ENCODE measurements around the gene NPW. TPM values are rescaled to one million over a fixed set of nuclear protein-coding genes. Genes with fewer than 3 reads are reported as not detected.
A peak's percentile ranks its signal among the peaks of the same experiment; 100 is the strongest.

Gene NPW
- total RNA-seq, 1 donor from 2014 or later, result not detected

- peaks cover 6 to 9% (median 7%) of the 10 kb centered on the region in 3 donors for H3K36me3 ChIP-seq (ENCODE audit: control insufficient read depth in 3 of 3, insufficient read depth in 3 of 3, low read length in 3 of 3)
- H3K27ac ChIP-seq (ENCODE audit: low read depth, low read length), result no peak overlapping the region
- H3K4me3 ChIP-seq (ENCODE audit: low read length in 3 of 3), result peak overlapping the region; percentile 75 to 88 (median 85)
- no peaks in the 10 kb centered on the region for H3K27me3 ChIP-seq (ENCODE audit: control insufficient read depth in 3 of 3, insufficient read depth in 3 of 3, low read length in 3 of 3)
- peak overlapping the region; percentile 57 to 88 (median 60) for H3K9ac ChIP-seq (ENCODE audit: low read depth in 1 of 3, low read length in 3 of 3)
- H3K4me1 ChIP-seq (ENCODE audit: control insufficient read depth in 3 of 3, insufficient read depth in 3 of 3, low read length in 3 of 3), result peaks cover 23 to 51% (median 42%) of the 10 kb centered on the region in 3 donors
- no peaks in the 10 kb centered on the region for H3K9me3 ChIP-seq (ENCODE audit: control insufficient read depth in 3 of 3, low read length in 3 of 3)
These were observed 27.3 kb downstream of the NPW start for GRCh38 chr16:2046893-2047329.

- Histone ChIP-seq H3K36me3 (ENCODE audit: control insufficient read depth in 3 of 3, insufficient read depth in 3 of 3, low read length in 3 of 3) (peaks cover 9 to 13% (median 12%) of the 10 kb centered on the region in 3 donors), H3K9ac (ENCODE audit: low read depth in 1 of 3, low read length in 3 of 3) (peak within 1 kb of the TSS; percentile 77 to 88 (median 86)), H3K27me3 (ENCODE audit: control insufficient read depth in 3 of 3, insufficient read depth in 3 of 3, low read length in 3 of 3) (no peaks in the 10 kb centered on the region), H3K4me1 (ENCODE audit: control insufficient read depth in 3 of 3, insufficient read depth in 3 of 3, low read length in 3 of 3) (peaks cover 23 to 46% (median 36%) of the 10 kb centered on the region in 3 donors), H3K4me3 (ENCODE audit: low read length in 3 of 3) (peak within 1 kb of the TSS; percentile 75 to 88 (median 85)), H3K27ac (ENCODE audit: low read depth, low read length) (peak within 1 kb of the TSS; percentile 25), H3K9me3 (ENCODE audit: control insufficient read depth in 3 of 3, low read length in 3 of 3) (no peaks in the 10 kb centered on the region)
These were observed 27.9 kb downstream of the NPW start, which contains the start of the genes NTHL1 and TSC2 for GRCh38 chr16:2047330-2048115. TSS of gene NTHL1 (minus strand) at chr16:2047834. CDS start at chr16:2047823, 11 bp downstream. TSS of gene TSC2 (plus strand) at chr16:2047985. CDS start at chr16:2048616, 631 bp downstream.

- peaks cover 15 to 19% (median 18%) of the 10 kb centered on the region in 3 donors for H3K36me3 ChIP-seq (ENCODE audit: control insufficient read depth in 3 of 3, insufficient read depth in 3 of 3, low read length in 3 of 3)
- H3K4me1 ChIP-seq (ENCODE audit: control insufficient read depth in 3 of 3, insufficient read depth in 3 of 3, low read length in 3 of 3), result peaks cover 23 to 44% (median 34%) of the 10 kb centered on the region in 3 donors
- peak overlapping the region; percentile 25 for H3K27ac ChIP-seq (ENCODE audit: low read depth, low read length)
- peak overlapping the region; percentile 73 to 88 (median 85) for H3K4me3 ChIP-seq (ENCODE audit: low read length in 3 of 3)
- H3K9me3 ChIP-seq (ENCODE audit: control insufficient read depth in 3 of 3, low read length in 3 of 3), result no peaks in the 10 kb centered on the region
- no peaks in the 10 kb centered on the region for H3K27me3 ChIP-seq (ENCODE audit: control insufficient read depth in 3 of 3, insufficient read depth in 3 of 3, low read length in 3 of 3)
- peak overlapping the region; percentile 77 to 88 (median 86) for H3K9ac ChIP-seq (ENCODE audit: low read depth in 1 of 3, low read length in 3 of 3)
These were observed 28.5 kb downstream of the NPW start for GRCh38 chr16:2048116-2048543.

GRCh38 chr16:2053211-2053610, 33.6 kb downstream of the NPW start:
- no peak overlapping the region for H3K27ac ChIP-seq (ENCODE audit: low read depth, low read length)

GRCh38 chr16:2053897-2054296, 34.3 kb downstream of the NPW start:
- Histone ChIP-seq H3K27me3 (ENCODE audit: control insufficient read depth in 3 of 3, insufficient read depth in 3 of 3, low read length in 3 of 3) (no peaks in the 10 kb centered on the region), H3K4me3 (ENCODE audit: low read length in 3 of 3) (no peak overlapping the region), H3K9ac (ENCODE audit: low read depth in 1 of 3, low read length in 3 of 3) (no peak overlapping the region), H3K4me1 (ENCODE audit: control insufficient read depth in 3 of 3, insufficient read depth in 3 of 3, low read length in 3 of 3) (peaks cover 0 to 4% (median 3%) of the 10 kb centered on the region in 3 donors), H3K27ac (ENCODE audit: low read depth, low read length) (no peak overlapping the region), H3K9me3 (ENCODE audit: control insufficient read depth in 3 of 3, low read length in 3 of 3) (no peaks in the 10 kb centered on the region), H3K36me3 (ENCODE audit: control insufficient read depth in 3 of 3, insufficient read depth in 3 of 3, low read length in 3 of 3) (peaks cover 43 to 57% (median 50%) of the 10 kb centered on the region in 3 donors)

More at GRCh38 chr16:2053211-2053610, 33.6 kb downstream of the NPW start:
- no peaks in the 10 kb centered on the region for H3K27me3 ChIP-seq (ENCODE audit: control insufficient read depth in 3 of 3, insufficient read depth in 3 of 3, low read length in 3 of 3)
- peaks cover 38 to 55% (median 48%) of the 10 kb centered on the region in 3 donors for H3K36me3 ChIP-seq (ENCODE audit: control insufficient read depth in 3 of 3, insufficient read depth in 3 of 3, low read length in 3 of 3)
- H3K4me1 ChIP-seq (ENCODE audit: control insufficient read depth in 3 of 3, insufficient read depth in 3 of 3, low read length in 3 of 3), result peaks cover 6 to 11% (median 10%) of the 10 kb centered on the region in 3 donors
- H3K4me3 ChIP-seq (ENCODE audit: low read length in 3 of 3), result no peak overlapping the region
- H3K9ac ChIP-seq (ENCODE audit: low read depth in 1 of 3, low read length in 3 of 3), result no peak overlapping the region
- no peaks in the 10 kb centered on the region for H3K9me3 ChIP-seq (ENCODE audit: control insufficient read depth in 3 of 3, low read length in 3 of 3)

GRCh38 chr16:2054543-2055245, 35.1 kb downstream of the NPW start:
- Histone ChIP-seq H3K36me3 (ENCODE audit: control insufficient read depth in 3 of 3, insufficient read depth in 3 of 3, low read length in 3 of 3) (peaks cover 43 to 57% (median 50%) of the 10 kb centered on the region in 3 donors), H3K4me3 (ENCODE audit: low read length in 3 of 3) (no peak overlapping the region)

GRCh38 chr16:2056077-2056476, 36.5 kb downstream of the NPW start:
- Histone ChIP-seq H3K9me3 (ENCODE audit: control insufficient read depth in 3 of 3, low read length in 3 of 3) (no peaks in the 10 kb centered on the region), H3K27ac (ENCODE audit: low read depth, low read length) (no peak overlapping the region), H3K4me1 (ENCODE audit: control insufficient read depth in 3 of 3, insufficient read depth in 3 of 3, low read length in 3 of 3) (no peaks in the 10 kb centered on the region), H3K27me3 (ENCODE audit: control insufficient read depth in 3 of 3, insufficient read depth in 3 of 3, low read length in 3 of 3) (no peaks in the 10 kb centered on the region), H3K36me3 (ENCODE audit: control insufficient read depth in 3 of 3, insufficient read depth in 3 of 3, low read length in 3 of 3) (peaks cover 52 to 67% (median 56%) of the 10 kb centered on the region in 3 donors), H3K4me3 (ENCODE audit: low read length in 3 of 3) (no peak overlapping the region), H3K9ac (ENCODE audit: low read depth in 1 of 3, low read length in 3 of 3) (no peak overlapping the region)

More at GRCh38 chr16:2054543-2055245, 35.1 kb downstream of the NPW start:
- Histone ChIP-seq H3K9ac (ENCODE audit: low read depth in 1 of 3, low read length in 3 of 3) (no peak overlapping the region), H3K9me3 (ENCODE audit: control insufficient read depth in 3 of 3, low read length in 3 of 3) (no peaks in the 10 kb centered on the region), H3K27ac (ENCODE audit: low read depth, low read length) (no peak overlapping the region), H3K4me1 (ENCODE audit: control insufficient read depth in 3 of 3, insufficient read depth in 3 of 3, low read length in 3 of 3) (no peaks in the 10 kb centered on the region), H3K27me3 (ENCODE audit: control insufficient read depth in 3 of 3, insufficient read depth in 3 of 3, low read length in 3 of 3) (no peaks in the 10 kb centered on the region)

GRCh38 chr16:2056681-2057407, 37.3 kb downstream of the NPW start:
- peaks cover 48 to 62% (median 57%) of the 10 kb centered on the region in 3 donors for H3K36me3 ChIP-seq (ENCODE audit: control insufficient read depth in 3 of 3, insufficient read depth in 3 of 3, low read length in 3 of 3)
- H3K27ac ChIP-seq (ENCODE audit: low read depth, low read length), result no peak overlapping the region
- H3K27me3 ChIP-seq (ENCODE audit: control insufficient read depth in 3 of 3, insufficient read depth in 3 of 3, low read length in 3 of 3), result no peaks in the 10 kb centered on the region
- H3K4me1 ChIP-seq (ENCODE audit: control insufficient read depth in 3 of 3, insufficient read depth in 3 of 3, low read length in 3 of 3), result no peaks in the 10 kb centered on the region
- H3K4me3 ChIP-seq (ENCODE audit: low read length in 3 of 3), result no peak overlapping the region
- no peak overlapping the region for H3K9ac ChIP-seq (ENCODE audit: low read depth in 1 of 3, low read length in 3 of 3)
- H3K9me3 ChIP-seq (ENCODE audit: control insufficient read depth in 3 of 3, low read length in 3 of 3), result no peaks in the 10 kb centered on the region

GRCh38 chr16:2057438-2057837, 37.9 kb downstream of the NPW start:
- H3K27ac ChIP-seq (ENCODE audit: low read depth, low read length), result no peak overlapping the region
- peaks cover 45 to 58% (median 58%) of the 10 kb centered on the region in 3 donors for H3K36me3 ChIP-seq (ENCODE audit: control insufficient read depth in 3 of 3, insufficient read depth in 3 of 3, low read length in 3 of 3)
- no peaks in the 10 kb centered on the region for H3K9me3 ChIP-seq (ENCODE audit: control insufficient read depth in 3 of 3, low read length in 3 of 3)
- no peaks in the 10 kb centered on the region for H3K27me3 ChIP-seq (ENCODE audit: control insufficient read depth in 3 of 3, insufficient read depth in 3 of 3, low read length in 3 of 3)
- H3K9ac ChIP-seq (ENCODE audit: low read depth in 1 of 3, low read length in 3 of 3), result no peak overlapping the region
- no peak overlapping the region for H3K4me3 ChIP-seq (ENCODE audit: low read length in 3 of 3)
- H3K4me1 ChIP-seq (ENCODE audit: control insufficient read depth in 3 of 3, insufficient read depth in 3 of 3, low read length in 3 of 3), result no peaks in the 10 kb centered on the region
